ENCODE measurements around the gene HECW1.
"Not testable (repeated sequence)": the region's sequence is repeated elsewhere in the genome, so short reads cannot be mapped to it uniquely, and the experiment has no call there.

HECW1 gene

GRCh38 chr7:43151076-43151475, 38.6 kb downstream of the HECW1 start:
- DNase-seq = no peak

GRCh38 chr7:43152696-43153095, 40.2 kb downstream of the HECW1 start:
- DNase-seq = no peak

- no peak for DNase-seq
Measured at GRCh38 chr7:43155636-43156035, 43.2 kb downstream of the HECW1 start.

- DNase-seq = no peak
Measured at GRCh38 chr7:43163885-43164284, 51.4 kb downstream of the HECW1 start.

DNA sequence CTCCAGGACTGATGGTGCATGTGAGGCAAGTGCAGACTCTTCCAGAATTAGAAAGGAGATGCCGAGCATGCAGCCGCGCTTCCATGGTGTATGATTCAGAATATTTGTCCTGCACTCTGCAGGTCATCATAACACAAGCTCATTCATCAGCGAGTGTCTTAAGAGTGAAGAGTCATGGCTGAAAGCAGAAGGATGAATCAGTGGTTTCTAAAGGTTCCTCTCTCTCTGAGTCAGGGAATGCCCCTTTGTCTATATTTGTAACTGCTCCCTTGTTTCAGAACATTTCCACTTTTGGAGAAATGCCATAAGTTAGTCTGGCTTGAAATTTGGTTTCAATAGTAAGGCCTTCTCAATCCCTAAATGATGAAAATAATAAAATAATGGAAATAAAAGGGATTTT, 52.3 kb downstream of the HECW1 start:
- peak; percentile 3 for DNase-seq

DNA sequence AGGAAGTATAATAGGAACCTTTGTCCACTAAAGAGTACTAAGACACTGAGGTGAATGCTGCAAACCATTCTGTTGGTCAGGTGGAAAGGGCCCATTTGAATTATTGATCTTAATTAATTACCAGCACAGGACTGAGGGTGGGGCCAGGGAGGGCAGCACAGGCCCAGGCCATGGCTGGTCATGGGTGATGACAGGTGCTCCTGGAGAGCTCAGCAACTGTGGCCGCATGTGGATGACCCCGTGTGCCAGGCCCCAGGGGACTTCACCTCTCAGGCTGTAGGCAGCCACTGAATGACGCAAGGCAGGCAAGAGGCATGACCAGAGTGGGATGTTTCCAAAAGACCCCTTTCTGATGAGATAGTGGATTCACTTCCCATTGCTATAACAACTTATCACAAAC, 54.2 kb downstream of the HECW1 start:
- DNase-seq = no peak

- DNase-seq = no peak
Measured at GRCh38 chr7:43169076-43169475, 56.6 kb downstream of the HECW1 start.

GRCh38 chr7:43170571-43170970, 58.1 kb downstream of the HECW1 start:
- no peak for DNase-seq

GRCh38 chr7:43175570-43176200, 63.2 kb downstream of the HECW1 start:
- no peak for DNase-seq

GRCh38 chr7:43179393-43179792, 66.9 kb downstream of the HECW1 start:
- no peak for DNase-seq

DNA sequence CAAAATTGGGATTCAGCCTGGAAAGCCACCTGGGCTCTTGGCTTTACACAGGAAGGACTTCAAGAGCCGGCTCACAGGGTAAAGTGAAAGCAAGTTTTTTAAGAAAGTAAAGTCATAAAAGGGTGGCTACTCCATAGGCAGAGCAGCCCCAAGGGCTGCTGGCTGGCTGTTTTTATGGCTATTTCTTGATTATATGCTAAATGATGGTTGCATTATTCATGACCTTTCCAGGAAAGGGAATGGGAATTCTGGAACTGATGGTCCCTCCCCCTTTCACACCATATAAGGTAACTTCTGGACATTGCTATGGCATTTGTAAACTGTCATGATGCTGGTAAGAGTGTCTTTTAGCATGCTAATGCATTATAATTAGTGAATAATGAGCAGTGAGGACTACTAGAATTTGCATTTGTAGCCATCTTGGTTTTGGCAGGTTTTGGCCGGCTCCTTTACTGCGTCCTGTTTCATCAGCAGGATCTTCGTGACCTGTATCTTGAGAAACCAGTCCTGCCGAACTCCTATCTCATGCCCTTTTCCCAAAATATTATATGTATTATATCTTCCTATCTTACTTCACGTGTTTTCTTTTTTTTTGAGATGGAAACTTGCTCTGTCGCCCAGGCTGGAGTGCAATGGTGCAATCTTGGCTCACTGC, 80.5 kb downstream of the HECW1 start:
- DNase-seq = no peak

DNA sequence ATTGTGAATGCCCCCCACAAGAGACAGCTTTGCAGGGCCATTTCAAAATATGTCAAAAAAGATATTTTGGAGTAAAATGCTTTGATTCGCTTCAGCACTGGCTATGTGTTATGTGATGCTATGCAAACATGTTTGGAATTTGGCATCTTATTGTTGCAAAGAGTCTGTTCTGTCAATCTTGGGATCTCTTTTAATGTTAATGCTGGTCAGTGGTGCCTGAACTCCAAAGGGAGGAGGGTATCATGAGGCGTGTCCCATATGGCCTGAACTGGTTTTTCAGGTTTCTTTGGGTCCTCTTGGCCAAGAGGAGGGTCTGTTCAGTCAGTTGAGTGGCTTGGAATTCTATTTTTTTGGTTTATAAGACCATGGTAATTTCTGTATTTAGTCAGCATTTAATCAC, 81.4 kb downstream of the HECW1 start:
- no peak for DNase-seq

- DNase-seq = no peak
Measured at GRCh38 chr7:43195256-43195655, 82.8 kb downstream of the HECW1 start.

DNA sequence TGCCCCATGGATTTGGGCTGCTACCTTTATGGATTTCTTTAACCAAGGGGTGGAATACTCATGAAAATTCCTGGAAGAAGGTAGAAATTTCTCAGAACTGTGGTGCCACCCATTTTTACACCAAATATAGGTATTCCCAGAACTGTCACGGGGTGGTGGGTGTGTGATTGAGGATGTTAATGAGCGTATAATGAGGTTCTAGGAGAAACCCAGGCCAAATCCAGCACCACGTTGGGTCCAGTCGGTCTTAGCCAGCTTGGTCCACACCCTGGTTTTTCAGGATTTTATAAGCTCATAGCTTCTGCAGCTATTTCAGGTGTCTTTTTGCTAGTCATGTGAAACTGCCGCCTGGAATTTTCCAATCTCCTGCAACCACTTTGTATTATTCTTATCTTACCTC, 83.3 kb downstream of the HECW1 start:
- DNase-seq = no peak

DNA sequence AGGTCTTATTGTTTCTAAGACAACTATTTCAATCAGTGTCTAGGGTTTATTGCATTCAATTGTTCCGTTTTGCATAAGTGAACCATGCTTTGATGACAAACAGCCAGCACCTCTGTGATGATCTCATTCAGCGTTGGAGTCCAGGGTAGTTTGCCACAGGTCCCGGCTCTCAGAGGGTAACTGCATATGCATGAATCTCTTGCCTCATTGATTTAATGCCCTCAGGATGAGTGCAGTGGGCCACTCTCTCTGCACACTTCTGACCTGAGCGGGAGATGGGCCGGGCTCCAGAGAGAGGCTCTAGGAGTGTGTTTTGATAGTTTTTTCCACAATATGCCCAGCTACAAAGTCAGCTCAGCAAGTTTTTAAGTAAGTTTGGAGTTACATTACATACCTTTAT, 83.9 kb downstream of the HECW1 start:
- DNase-seq = no peak

DNA sequence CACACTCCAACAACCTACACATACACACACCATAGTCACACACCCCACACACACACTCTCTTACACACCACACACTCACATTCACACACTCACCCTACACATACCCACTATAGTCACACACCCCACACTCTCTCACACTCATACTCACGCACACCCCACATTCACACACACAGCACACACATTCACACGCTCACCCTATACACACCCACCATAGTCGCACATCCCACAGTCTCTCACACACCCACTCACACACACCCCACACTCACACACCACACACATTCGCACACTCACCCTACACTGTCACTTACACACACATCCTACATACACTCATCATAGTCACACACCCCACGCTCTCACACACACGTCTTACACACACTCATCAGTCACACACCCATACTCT, 85.6 kb downstream of the HECW1 start:
- DNase-seq = no peak

DNA sequence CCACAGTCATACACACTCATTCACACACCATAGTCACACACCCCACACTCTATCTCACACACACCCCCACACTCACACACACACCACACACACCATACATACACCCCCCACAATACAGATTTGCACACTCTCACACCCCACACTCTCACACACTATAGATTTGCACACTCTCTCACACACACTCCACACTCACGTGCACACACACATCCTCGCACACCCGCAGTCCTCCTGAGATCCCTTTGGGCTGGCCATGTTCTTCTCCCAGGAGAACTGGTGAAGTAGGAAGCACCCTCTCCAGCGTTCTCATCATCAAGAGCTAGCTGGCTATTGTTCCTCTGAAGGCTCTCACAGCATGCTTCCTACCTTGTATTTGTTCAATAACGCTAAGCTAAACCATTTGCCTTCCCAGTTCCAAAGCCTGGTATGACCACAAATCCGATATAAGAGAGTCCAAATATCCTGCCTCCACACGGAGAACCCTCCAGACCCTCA, 86.2 kb downstream of the HECW1 start:
- DNase-seq = no peak

- no peak for DNase-seq
Measured at GRCh38 chr7:43199371-43200160, 87.1 kb downstream of the HECW1 start.

GRCh38 chr7:43201912-43202311, 89.5 kb downstream of the HECW1 start:
- DNase-seq = no peak

DNA sequence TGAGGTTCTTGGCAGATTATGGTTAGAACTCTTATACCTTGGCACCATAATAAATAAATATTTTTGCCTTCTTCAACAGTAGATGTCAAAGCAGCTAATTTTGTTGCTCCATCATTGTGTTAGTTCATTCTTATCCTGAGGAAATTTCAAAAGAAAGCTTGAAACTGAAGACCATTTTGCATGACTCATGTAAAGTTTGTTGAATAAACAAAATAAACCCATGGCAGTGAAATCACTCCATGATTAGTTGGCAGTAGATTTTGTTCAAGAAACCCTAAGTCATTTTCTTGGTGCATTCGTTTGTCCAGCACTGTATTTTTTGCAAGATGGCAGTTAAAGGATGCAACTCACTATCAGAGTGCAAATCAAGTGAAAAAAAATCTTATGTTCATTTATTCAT, 91.6 kb downstream of the HECW1 start:
- no peak for DNase-seq

- no peak for DNase-seq
Measured at GRCh38 chr7:43205171-43205795, 92.8 kb downstream of the HECW1 start.

DNA sequence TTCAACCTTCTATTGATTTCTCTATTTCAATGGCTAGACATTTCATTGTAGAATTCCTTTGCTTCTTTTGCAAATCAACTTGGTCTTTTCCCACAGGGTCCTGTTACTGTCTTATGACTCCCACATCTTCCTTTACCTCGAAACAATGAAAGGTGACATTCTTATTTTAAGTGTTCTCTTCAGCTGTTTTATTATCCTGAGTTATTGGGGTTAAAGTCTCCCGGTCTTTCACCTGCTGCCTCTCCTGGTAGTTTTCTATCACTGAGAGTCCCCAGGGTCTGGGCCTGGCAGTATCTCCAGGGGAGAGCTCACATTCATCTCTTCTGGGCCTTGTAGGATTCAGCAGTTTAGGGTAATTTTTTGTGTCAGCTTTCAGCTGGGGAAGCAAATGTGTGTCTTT, 95.8 kb downstream of the HECW1 start:
- no peak for DNase-seq

GRCh38 chr7:43210539-43210938, 98.1 kb downstream of the HECW1 start:
- DNase-seq = not testable (repeated sequence)

- DNase-seq = no peak
Measured at GRCh38 chr7:43211286-43211685, 98.8 kb downstream of the HECW1 start.
